ENCODE data around the gene USP36.

DNA sequence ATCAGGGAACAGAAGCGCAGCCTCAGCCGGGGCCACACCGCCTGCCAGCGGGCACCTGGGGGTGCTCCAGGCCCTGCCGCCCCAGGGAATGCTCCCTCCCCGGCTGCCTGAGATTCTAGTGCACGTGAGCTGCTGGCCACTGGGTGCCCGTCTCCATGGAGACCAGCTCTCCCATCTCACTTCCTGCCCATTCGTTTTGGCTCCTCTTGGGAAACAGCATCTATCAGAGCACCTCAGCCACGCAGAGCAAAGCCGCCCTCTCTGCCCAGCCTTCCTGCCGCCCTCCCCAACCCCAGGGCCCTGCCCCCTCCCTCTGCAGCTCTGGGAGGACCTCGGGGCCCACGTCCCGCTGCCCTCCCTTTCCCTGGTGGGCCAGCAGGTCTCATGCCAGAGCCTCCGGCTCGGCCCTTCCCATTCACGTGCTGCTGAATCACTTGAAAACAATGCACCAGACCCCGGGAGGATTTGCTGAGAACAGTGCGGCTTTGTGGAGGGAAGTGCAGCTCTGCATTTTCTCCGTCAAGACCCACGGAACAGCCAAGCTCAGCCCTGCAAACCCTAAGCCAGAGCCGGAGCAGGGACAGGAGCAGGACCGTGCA lies 43.0 kb upstream of the USP36 start:
- TF ChIP-seq CTCF (conservative IDR thresholded peaks at IDR 0.05; ENCODE audit: low read depth, low read length), result no peak
- no peak for TF ChIP-seq EZH2 (IDR thresholded peaks at IDR 0.05; ENCODE audit: low read length, unreplicated experiment)
